GM23338 (cell line): Measurements from ENCODE around the gene IDUA. TPM values are rescaled to one million over a fixed set of nuclear protein-coding genes. Genes with fewer than 3 reads are reported as not detected.

Source experiments
- ATAC-seq: fragments of 200-7000 bp; cut with Tn5 transposase; 3 replicates; pipeline ENCODE4 v1.9.1; 2020
- DNase-seq: peaks from one replicate; pipeline ENCODE4 v3.0.0-alpha.2; 2015; ENCODE audit warnings: low spot score
- H2AFZ ChIP-seq: fragments of 200-600 bp; sonication (generic); 2 replicates; pipeline ENCODE4 v1.8.0; 2016; ENCODE audit warnings: antibody characterized with exemption, mild to moderate bottlenecking, moderate library complexity
- H3F3A ChIP-seq: fragments of 200-600 bp; sonication (generic); replicated peaks from 2 replicates; pipeline ENCODE4 v1.8.0; 2017; ENCODE audit warnings: antibody characterized with exemption, mixed run types, low read depth
- H3K27ac ChIP-seq: fragments of 200-600 bp; sonication (generic); 2 replicates; pipeline ENCODE4 v1.6.1; 2016; ENCODE audit warnings: low read depth
- H3K27me3 ChIP-seq: fragments of 200-600 bp; sonication (generic); 2 replicates; pipeline ENCODE4 v1.8.0; 2016; ENCODE audit warnings: mild to moderate bottlenecking, mixed run types, moderate library complexity; ENCODE audit not compliant: insufficient read depth
- H3K36me3 ChIP-seq: fragments of 200-600 bp; sonication (generic); 2 replicates; pipeline ENCODE4 v1.8.0; 2016; ENCODE audit warnings: mild to moderate bottlenecking; ENCODE audit not compliant: insufficient read depth
- H3K4me1 ChIP-seq: fragments of 200-600 bp; sonication (generic); 2 replicates; pipeline ENCODE4 v1.8.0; 2016; ENCODE audit warnings: mild to moderate bottlenecking, moderate library complexity; ENCODE audit not compliant: insufficient read depth
- H3K4me2 ChIP-seq: fragments of 200-600 bp; sonication (generic); 2 replicates; pipeline ENCODE4 v1.7.1; 2017; ENCODE audit warnings: mixed run types
- H3K4me3 ChIP-seq: fragments of 200-600 bp; sonication (generic); 2 replicates; pipeline ENCODE4 v1.6.1; 2016; ENCODE audit warnings: mixed run types
- H3K79me2 ChIP-seq: fragments of 200-600 bp; sonication (generic); replicated peaks from 2 replicates; pipeline ENCODE4 v1.8.0; 2017; ENCODE audit warnings: mild to moderate bottlenecking; ENCODE audit not compliant: insufficient read depth
- H3K9me2 ChIP-seq: fragments of 200-600 bp; sonication (generic); 2 replicates; pipeline ENCODE4 v1.8.0; 2017; ENCODE audit not compliant: insufficient read depth
- H4K20me1 ChIP-seq: fragments of 200-600 bp; sonication (generic); replicated peaks from 2 replicates; pipeline ENCODE4 v1.8.0; 2017; ENCODE audit warnings: mild to moderate bottlenecking; ENCODE audit not compliant: insufficient read depth
- H3K27ac Mint-ChIP-seq: 2 replicates; pipeline ENCODE4 v1.8.0; 2020; ENCODE audit warnings: inconsistent platforms, mild to moderate bottlenecking, moderate library complexity, mixed read lengths
- H3K27me3 Mint-ChIP-seq: 3 replicates; pipeline ENCODE4 v1.8.0; 2022; ENCODE audit warnings: low read depth, mild to moderate bottlenecking, moderate library complexity, mixed read lengths, inconsistent platforms; ENCODE audit not compliant: insufficient read depth, poor library complexity
- H3K36me3 Mint-ChIP-seq: 3 replicates; pipeline ENCODE4 v1.8.0; 2021; ENCODE audit warnings: low read depth, mild to moderate bottlenecking, inconsistent platforms, moderate library complexity, mixed read lengths
- H3K4me1 Mint-ChIP-seq: 3 replicates; pipeline ENCODE4 v1.8.0; 2020; ENCODE audit warnings: mild to moderate bottlenecking, inconsistent platforms, mixed read lengths
- H3K4me3 Mint-ChIP-seq: 3 replicates; pipeline ENCODE4 v1.8.0; 2021; ENCODE audit warnings: moderate library complexity, mild to moderate bottlenecking, inconsistent platforms, mixed read lengths
- H3K9me3 Mint-ChIP-seq: 3 replicates; pipeline ENCODE4 v1.8.0; 2020; ENCODE audit warnings: moderate library complexity, mild to moderate bottlenecking, inconsistent platforms, mixed read lengths
- CREB1 ChIP-seq: fragments of 250-450 bp; sonication (Bioruptor Pico); IDR thresholded peaks from 2 replicates; pipeline ENCODE4 v1.5.0; 2020; ENCODE audit warnings: low read depth, mild to moderate bottlenecking, moderate library complexity
- NANOG ChIP-seq: IDR thresholded peaks from 2 replicates; pipeline ENCODE4 v1.6.1; 2016; ENCODE audit warnings: antibody characterized with exemption, borderline replicate concordance
- STAT1 ChIP-seq: IDR thresholded peaks from one replicate; pipeline ENCODE4 v1.6.1; 2016; ENCODE audit warnings: antibody characterized with exemption; ENCODE audit not compliant: unreplicated experiment
- ZNF114 ChIP-seq: fragments of 250-450 bp; sonication (Bioruptor Pico); IDR thresholded peaks from 2 replicates; pipeline ENCODE4 v1.5.0; 2020; ENCODE audit warnings: mild to moderate bottlenecking, moderate library complexity
- polyA plus RNA-seq: library from polyadenylated mRNA; unstranded; fragments of >200 nt; fragmentation: Nextera tagmentation; extraction: Ambion mirVana; gene quantifications from 2 replicates; pipeline ENCODE4 v1.2.1, GENCODE V29; 2016
- total RNA-seq: library from RNA; depleted of rRNA; stranded (reverse); fragments of >200 nt; shearing (Covaris generic); gene quantifications from 2 replicates; pipeline ENCODE4 v1.2.3, GENCODE V29; 2014
- TF ChIP-seq, protein P1 (sequence below): IDR thresholded peaks from one replicate; pipeline ENCODE4 v1.6.1; 2018; ENCODE audit warnings: antibody characterized with exemption; ENCODE audit not compliant: unreplicated experiment
- TF ChIP-seq, protein P2 (sequence below), 2 experiments: fragments of 200-600 bp in 1 of 2; sonication (generic) in 1 of 2; conservative IDR thresholded peaks; 2 replicates each; pipeline versions ENCODE4 v1.5.1 to v1.6.1; 2016 to 2017; ENCODE audit warnings: antibody characterized with exemption in 2 of 2, low read depth in 2 of 2, mild to moderate bottlenecking in 2 of 2, moderate library complexity in 1 of 2

The IDUA gene
- total and polyA plus RNA-seq, 2 experiments from 2014 or later = 1.3 to 6.1 TPM

- TF ChIP-seq, protein P1, sequence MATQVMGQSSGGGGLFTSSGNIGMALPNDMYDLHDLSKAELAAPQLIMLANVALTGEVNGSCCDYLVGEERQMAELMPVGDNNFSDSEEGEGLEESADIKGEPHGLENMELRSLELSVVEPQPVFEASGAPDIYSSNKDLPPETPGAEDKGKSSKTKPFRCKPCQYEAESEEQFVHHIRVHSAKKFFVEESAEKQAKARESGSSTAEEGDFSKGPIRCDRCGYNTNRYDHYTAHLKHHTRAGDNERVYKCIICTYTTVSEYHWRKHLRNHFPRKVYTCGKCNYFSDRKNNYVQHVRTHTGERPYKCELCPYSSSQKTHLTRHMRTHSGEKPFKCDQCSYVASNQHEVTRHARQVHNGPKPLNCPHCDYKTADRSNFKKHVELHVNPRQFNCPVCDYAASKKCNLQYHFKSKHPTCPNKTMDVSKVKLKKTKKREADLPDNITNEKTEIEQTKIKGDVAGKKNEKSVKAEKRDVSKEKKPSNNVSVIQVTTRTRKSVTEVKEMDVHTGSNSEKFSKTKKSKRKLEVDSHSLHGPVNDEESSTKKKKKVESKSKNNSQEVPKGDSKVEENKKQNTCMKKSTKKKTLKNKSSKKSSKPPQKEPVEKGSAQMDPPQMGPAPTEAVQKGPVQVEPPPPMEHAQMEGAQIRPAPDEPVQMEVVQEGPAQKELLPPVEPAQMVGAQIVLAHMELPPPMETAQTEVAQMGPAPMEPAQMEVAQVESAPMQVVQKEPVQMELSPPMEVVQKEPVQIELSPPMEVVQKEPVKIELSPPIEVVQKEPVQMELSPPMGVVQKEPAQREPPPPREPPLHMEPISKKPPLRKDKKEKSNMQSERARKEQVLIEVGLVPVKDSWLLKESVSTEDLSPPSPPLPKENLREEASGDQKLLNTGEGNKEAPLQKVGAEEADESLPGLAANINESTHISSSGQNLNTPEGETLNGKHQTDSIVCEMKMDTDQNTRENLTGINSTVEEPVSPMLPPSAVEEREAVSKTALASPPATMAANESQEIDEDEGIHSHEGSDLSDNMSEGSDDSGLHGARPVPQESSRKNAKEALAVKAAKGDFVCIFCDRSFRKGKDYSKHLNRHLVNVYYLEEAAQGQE = no peak
- TF ChIP-seq NANOG = no peak
These were observed 40.0 kb upstream of the IDUA start (continued) for GRCh38 chr4:946517-947471.

- peaks cover 11% of the 10 kb centered on the region for H3K27me3 Mint-ChIP-seq
- TF ChIP-seq ZNF114 = no peak
- TF ChIP-seq CREB1 = no peak
- no peak for TF ChIP-seq STAT1
- TF ChIP-seq, protein P2, sequence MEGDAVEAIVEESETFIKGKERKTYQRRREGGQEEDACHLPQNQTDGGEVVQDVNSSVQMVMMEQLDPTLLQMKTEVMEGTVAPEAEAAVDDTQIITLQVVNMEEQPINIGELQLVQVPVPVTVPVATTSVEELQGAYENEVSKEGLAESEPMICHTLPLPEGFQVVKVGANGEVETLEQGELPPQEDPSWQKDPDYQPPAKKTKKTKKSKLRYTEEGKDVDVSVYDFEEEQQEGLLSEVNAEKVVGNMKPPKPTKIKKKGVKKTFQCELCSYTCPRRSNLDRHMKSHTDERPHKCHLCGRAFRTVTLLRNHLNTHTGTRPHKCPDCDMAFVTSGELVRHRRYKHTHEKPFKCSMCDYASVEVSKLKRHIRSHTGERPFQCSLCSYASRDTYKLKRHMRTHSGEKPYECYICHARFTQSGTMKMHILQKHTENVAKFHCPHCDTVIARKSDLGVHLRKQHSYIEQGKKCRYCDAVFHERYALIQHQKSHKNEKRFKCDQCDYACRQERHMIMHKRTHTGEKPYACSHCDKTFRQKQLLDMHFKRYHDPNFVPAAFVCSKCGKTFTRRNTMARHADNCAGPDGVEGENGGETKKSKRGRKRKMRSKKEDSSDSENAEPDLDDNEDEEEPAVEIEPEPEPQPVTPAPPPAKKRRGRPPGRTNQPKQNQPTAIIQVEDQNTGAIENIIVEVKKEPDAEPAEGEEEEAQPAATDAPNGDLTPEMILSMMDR (conservative IDR thresholded peaks at IDR 0.05; ENCODE audit: low read depth in 2 of 2) = no peak
- Histone ChIP-seq H3K36me3 (no peaks in the 10 kb centered on the region), H3K79me2 (no peaks in the 10 kb centered on the region), H4K20me1 (no peaks in the 10 kb centered on the region), H3K4me2 (no peak overlapping the region), H3K4me1 (0 out of 2 replicates have a peak, but pooled peaks cover 4% of the 10 kb centered on the region), H3K9me2 (no peaks in the 10 kb centered on the region), H3K4me3 (no peak overlapping the region), H3K27ac (no peak overlapping the region), H2AFZ (no peak overlapping the region), H3F3A (no peaks in the 10 kb centered on the region), H3K27me3 (no peaks in the 10 kb centered on the region)
- H3K36me3 Mint-ChIP-seq = no peaks in the 10 kb centered on the region
- no peak overlapping the region for H3K4me3 Mint-ChIP-seq
- H3K27ac Mint-ChIP-seq = no peak overlapping the region
- DNase-seq (no peak), ATAC-seq (no peak)
- no peaks in the 10 kb centered on the region for H3K9me3 Mint-ChIP-seq
- peaks cover 17% of the 10 kb centered on the region for H3K4me1 Mint-ChIP-seq
These were observed 39.3 kb upstream of the IDUA start for GRCh38 chr4:947491-947971.
